IPS-18c (cell line): ENCODE measurements around the gene RBMS2.

Experiments
- H3K4me3 ChIP-seq: 2 replicates; pipeline ENCODE4 v1.7.0; 2013; ENCODE audit warnings: low read depth, mild to moderate bottlenecking, low read length, moderate library complexity; ENCODE audit not compliant: insufficient read depth
- H3K9me3 ChIP-seq: one replicate; pipeline ENCODE4 v1.6.1; 2013; ENCODE audit warnings: mild to moderate bottlenecking, low read length, moderate library complexity; ENCODE audit not compliant: control insufficient read depth, insufficient read depth

Gene RBMS2

GRCh38 chr12:56633468-56634241 lies 112.0 kb downstream of the RBMS2 start:
- peak overlapping the region; percentile 82; the same call in 1 of the 2 replicates for H3K4me3 ChIP-seq

GRCh38 chr12:56634242-56634836 lies 112.7 kb downstream of the RBMS2 start:
- peak overlapping the region; percentile 82 for H3K4me3 ChIP-seq
- H3K9me3 ChIP-seq: no peaks in the 10 kb centered on the region

More at GRCh38 chr12:56633468-56634241, 112.0 kb downstream of the RBMS2 start:
- H3K9me3 ChIP-seq: no peaks in the 10 kb centered on the region

GRCh38 chr12:56634837-56635791 lies 113.5 kb downstream of the RBMS2 start:
- peak overlapping the region; percentile 82 for H3K4me3 ChIP-seq
- no peaks in the 10 kb centered on the region for H3K9me3 ChIP-seq

- H3K9me3 ChIP-seq: no peaks in the 10 kb centered on the region
- H3K4me3 ChIP-seq: peak overlapping the region; percentile 82
Measured at GRCh38 chr12:56635806-56636674, 114.4 kb downstream of the RBMS2 start.

GRCh38 chr12:56636675-56637540 lies 115.3 kb downstream of the RBMS2 start:
- Histone ChIP-seq H3K4me3 (peak overlapping the region; percentile 82; the same call in 1 of the 2 replicates), H3K9me3 (no peaks in the 10 kb centered on the region)

- H3K9me3 ChIP-seq: no peaks in the 10 kb centered on the region
Measured at GRCh38 chr12:56637621-56638020, 116.0 kb downstream of the RBMS2 start.

GRCh38 chr12:56641219-56641618 lies 119.6 kb downstream of the RBMS2 start:
- H3K9me3 ChIP-seq: no peaks in the 10 kb centered on the region
- no peak overlapping the region for H3K4me3 ChIP-seq

More at GRCh38 chr12:56637621-56638020, 116.0 kb downstream of the RBMS2 start:
- H3K4me3 ChIP-seq: no peak overlapping the region

GRCh38 chr12:56644654-56645053 lies 123.0 kb downstream of the RBMS2 start:
- peak overlapping the region; percentile 100 for H3K4me3 ChIP-seq
- H3K9me3 ChIP-seq: no peaks in the 10 kb centered on the region

GRCh38 chr12:56645201-56645716 lies 123.6 kb downstream of the RBMS2 start:
- peak overlapping the region; percentile 100 for H3K4me3 ChIP-seq
- no peaks in the 10 kb centered on the region for H3K9me3 ChIP-seq
